PFSK-1 (cell line): ENCODE measurements around the gene GPC3.

Source experiments
- FOXP2 ChIP-seq: optimal IDR thresholded peaks from 2 replicates; pipeline ENCODE3; 2011; ENCODE audit warnings: borderline replicate concordance, control low read depth, inconsistent platforms; ENCODE audit not compliant: insufficient read depth; ENCODE audit errors: extremely low read length, extremely low read depth
- POLR2AphosphoS5 ChIP-seq: IDR thresholded peaks from 2 replicates; pipeline ENCODE4 v1.6.1; 2012; ENCODE audit warnings: low read depth, mild to moderate bottlenecking, control low read depth, low read length, moderate library complexity
- SIN3A ChIP-seq: IDR thresholded peaks from 2 replicates; pipeline ENCODE4 v1.6.1; 2012; ENCODE audit warnings: mild to moderate bottlenecking, low read length, moderate library complexity, borderline replicate concordance; ENCODE audit not compliant: insufficient read depth
- TAF1 ChIP-seq: IDR thresholded peaks from 2 replicates; pipeline ENCODE4 v1.6.1; 2012; ENCODE audit warnings: low read length, control low read depth, borderline replicate concordance; ENCODE audit not compliant: insufficient read depth
- TF ChIP-seq, protein P1 (sequence below), 2 experiments: IDR thresholded peaks; 2 replicates each; pipeline versions ENCODE4 v1.6.1 to v1.8.0; 2011 to 2012; ENCODE audit warnings: low read depth in 2 of 2, low read length in 2 of 2, control low read depth in 1 of 2, inconsistent platforms in 1 of 2, mild to moderate bottlenecking in 1 of 2, moderate library complexity in 1 of 2; ENCODE audit not compliant: insufficient read depth in 1 of 2

Gene GPC3

DNA sequence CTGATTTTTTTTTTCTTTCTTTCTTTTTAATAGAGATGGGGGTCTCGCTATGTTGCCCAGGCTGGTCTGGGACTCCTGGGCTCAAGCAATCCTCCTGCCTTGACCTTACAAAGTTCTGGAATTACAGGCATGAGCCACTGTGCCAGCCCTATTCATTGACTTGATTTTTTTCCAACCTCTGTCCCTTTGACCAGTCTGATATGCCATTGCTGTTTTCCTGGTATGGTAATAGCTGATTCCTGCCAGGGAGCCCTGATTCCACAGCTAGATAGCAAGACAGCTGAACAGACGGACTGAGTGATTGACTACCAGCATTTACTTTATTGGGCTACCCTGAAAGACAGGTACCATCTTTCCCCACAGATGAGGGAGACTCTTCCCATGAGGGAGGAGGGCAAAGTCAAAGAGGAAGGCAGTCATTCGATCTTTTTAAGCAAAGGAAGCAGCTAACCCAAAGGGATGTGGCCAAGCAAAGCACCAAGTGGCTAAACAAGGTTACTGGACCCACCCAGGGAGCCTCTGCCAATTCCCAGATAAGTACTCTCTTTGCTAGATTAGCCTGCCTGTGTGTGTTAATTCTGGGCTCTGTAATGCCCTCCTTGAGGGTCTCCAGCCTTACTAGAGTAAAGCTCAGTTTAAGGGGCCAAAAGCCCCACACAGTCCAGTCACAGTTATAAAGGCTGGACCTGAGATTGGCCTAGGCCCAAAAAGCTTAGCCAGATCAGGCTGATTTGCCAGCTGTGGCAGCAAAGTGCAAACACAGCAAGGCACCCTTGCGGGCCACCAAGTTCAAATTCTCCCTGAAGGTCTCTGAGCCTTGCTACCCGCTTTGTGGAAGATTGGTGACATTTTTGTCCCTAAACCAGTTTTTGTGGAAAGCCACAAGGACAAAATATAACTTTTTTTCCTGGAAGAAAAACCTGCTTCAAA lies 377.7 kb downstream of the GPC3 start:
- no peak for TF ChIP-seq TAF1
- no peak for TF ChIP-seq FOXP2
- no peak for TF ChIP-seq POLR2AphosphoS5
- no peak for TF ChIP-seq SIN3A
- TF ChIP-seq, protein P1, sequence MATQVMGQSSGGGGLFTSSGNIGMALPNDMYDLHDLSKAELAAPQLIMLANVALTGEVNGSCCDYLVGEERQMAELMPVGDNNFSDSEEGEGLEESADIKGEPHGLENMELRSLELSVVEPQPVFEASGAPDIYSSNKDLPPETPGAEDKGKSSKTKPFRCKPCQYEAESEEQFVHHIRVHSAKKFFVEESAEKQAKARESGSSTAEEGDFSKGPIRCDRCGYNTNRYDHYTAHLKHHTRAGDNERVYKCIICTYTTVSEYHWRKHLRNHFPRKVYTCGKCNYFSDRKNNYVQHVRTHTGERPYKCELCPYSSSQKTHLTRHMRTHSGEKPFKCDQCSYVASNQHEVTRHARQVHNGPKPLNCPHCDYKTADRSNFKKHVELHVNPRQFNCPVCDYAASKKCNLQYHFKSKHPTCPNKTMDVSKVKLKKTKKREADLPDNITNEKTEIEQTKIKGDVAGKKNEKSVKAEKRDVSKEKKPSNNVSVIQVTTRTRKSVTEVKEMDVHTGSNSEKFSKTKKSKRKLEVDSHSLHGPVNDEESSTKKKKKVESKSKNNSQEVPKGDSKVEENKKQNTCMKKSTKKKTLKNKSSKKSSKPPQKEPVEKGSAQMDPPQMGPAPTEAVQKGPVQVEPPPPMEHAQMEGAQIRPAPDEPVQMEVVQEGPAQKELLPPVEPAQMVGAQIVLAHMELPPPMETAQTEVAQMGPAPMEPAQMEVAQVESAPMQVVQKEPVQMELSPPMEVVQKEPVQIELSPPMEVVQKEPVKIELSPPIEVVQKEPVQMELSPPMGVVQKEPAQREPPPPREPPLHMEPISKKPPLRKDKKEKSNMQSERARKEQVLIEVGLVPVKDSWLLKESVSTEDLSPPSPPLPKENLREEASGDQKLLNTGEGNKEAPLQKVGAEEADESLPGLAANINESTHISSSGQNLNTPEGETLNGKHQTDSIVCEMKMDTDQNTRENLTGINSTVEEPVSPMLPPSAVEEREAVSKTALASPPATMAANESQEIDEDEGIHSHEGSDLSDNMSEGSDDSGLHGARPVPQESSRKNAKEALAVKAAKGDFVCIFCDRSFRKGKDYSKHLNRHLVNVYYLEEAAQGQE (IDR thresholded peaks at IDR 0.05; ENCODE audit: insufficient read depth in 1 of 2, low read depth in 2 of 2, low read length in 2 of 2), result no peak

DNA sequence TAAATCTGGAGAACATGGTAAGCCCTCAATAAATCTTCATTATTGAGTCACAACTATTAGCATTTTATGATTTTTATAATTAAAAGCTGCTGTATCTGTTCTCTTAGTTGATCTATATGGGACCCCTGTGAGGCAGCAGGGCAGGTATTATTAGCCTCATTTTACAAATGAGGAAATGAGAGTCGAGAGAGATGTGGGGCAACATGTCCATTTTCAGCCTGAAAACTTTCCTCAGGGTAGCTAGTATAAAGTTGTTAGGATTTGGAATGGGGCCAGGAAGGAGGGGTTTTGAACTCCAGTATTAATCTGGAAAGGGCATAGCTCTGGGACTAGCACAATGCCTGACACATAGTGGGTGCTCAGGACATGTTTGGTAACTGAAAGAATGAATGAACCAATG lies 378.4 kb downstream of the GPC3 start:
- no peak for TF ChIP-seq POLR2AphosphoS5
- no peak for TF ChIP-seq SIN3A
- TF ChIP-seq TAF1, result no peak
- TF ChIP-seq, protein P1 (IDR thresholded peaks at IDR 0.05; ENCODE audit: insufficient read depth in 1 of 2, low read depth in 2 of 2, low read length in 2 of 2), result no peak
- no peak for TF ChIP-seq FOXP2

DNA sequence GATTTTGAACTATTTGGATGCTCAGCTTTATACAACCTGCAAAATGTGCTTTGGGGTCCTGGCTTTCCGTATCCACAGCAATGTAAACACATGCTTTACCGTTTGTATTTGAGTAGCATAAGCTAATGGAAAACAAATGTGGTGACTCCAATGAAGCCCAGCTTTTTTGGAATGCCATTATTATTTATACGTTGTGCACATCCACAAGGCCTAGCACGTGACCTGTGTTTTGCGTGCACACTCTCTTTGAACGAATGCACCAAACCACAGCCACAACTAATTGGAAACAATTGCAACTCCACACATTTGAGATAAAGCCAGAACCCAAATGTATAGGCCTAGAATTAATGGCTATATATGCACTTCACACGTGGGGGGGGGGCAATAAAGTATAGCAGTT lies 380.6 kb downstream of the GPC3 start:
- TF ChIP-seq, protein P1 (IDR thresholded peaks at IDR 0.05; ENCODE audit: insufficient read depth in 1 of 2, low read depth in 2 of 2, low read length in 2 of 2), result no peak
- TF ChIP-seq TAF1, result no peak

DNA sequence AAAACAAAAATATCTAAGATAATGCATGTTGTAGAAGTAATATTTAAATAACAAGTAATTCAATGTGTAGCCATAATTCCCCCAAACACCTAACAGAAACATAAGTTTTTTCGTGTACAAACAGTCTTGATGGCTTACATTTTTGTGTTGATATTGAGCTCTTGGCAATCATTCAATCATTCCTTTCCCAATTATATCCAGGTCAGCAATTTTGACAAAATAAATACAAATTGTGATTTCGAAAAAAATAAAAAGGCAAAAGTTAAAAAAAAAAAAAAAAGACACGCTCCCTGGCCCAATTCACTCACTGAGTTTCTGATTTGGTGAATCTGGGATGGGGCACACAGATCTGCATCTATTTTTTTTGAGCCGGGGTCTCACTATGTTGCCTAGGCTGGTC lies 382.5 kb downstream of the GPC3 start:
- no peak for TF ChIP-seq POLR2AphosphoS5
- no peak for TF ChIP-seq FOXP2
- TF ChIP-seq SIN3A, result no peak
- TF ChIP-seq, protein P1 (IDR thresholded peaks at IDR 0.05; ENCODE audit: insufficient read depth in 1 of 2, low read depth in 2 of 2, low read length in 2 of 2), result no peak
- TF ChIP-seq TAF1, result no peak

DNA sequence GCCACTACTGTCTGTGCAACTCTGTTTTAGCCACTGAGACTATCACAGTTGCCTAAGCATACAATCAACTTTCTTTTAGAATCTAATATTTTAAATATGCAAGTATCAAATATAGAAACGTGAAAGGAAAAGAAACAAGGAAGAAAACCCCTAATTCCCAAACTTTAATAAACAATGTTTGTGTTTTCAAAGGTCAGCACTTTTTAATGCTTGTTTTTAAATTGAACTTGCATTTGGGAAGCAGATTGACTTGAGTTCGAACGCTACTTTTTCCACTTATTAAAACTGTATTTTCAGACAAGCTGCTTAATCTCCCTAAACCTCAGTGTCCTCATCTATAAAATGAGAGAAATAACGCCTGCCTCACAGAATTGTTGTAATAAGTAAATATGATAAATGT lies 384.3 kb downstream of the GPC3 start:
- TF ChIP-seq SIN3A, result no peak
- TF ChIP-seq, protein P1 (IDR thresholded peaks at IDR 0.05; ENCODE audit: insufficient read depth in 1 of 2, low read depth in 2 of 2, low read length in 2 of 2), result no peak
- TF ChIP-seq POLR2AphosphoS5, result no peak
- no peak for TF ChIP-seq FOXP2
- no peak for TF ChIP-seq TAF1
